HepG2 (cell line): Measurements from ENCODE around the gene MTM1. TPM values are rescaled to one million over a fixed set of nuclear protein-coding genes. Genes with fewer than 3 reads are reported as not detected.

Experiments used
- ATAC-seq: fragments of 200-7000 bp; cut with Tn5 transposase; 3 replicates; pipeline ENCODE4 v1.9.1; 2020; ENCODE audit warnings: mild to moderate bottlenecking, moderate library complexity
- BruUV-seq: library from RNA; stranded (reverse); fragments of 400-500 nt; replicated peaks from 2 replicates; lab custom pipeline; 2021; lab: Mats Ljungman, UMichigan
- CTCF ChIA-PET: fragments of 300-600 bp; formaldehyde crosslinking; extraction: SDS; loops from one replicate; lab custom pipeline; 2021; ENCODE audit warnings: low total read pairs, inconsistent platforms, low intra/inter-chr PET ratio; lab: Yijun Ruan, JAX
- POLR2A ChIA-PET: fragments of 350-600 bp; sonication (Branson Sonifier 250); formaldehyde crosslinking; loops from one replicate; lab custom pipeline; 2020; ENCODE audit warnings: antibody characterized with exemption, inconsistent platforms; lab: Yijun Ruan, JAX
- DNase-seq: peaks from one replicate; pipeline ENCODE4 v3.0.0-alpha.2; 2015; ENCODE audit warnings: low spot score
- FAIRE-seq: peaks from 3 replicates; lab custom pipeline; 2011; peaks lifted over from hg19 to GRCh38; lab: Jason Lieb, UNC
- H2AFZ ChIP-seq: one replicate; pipeline ENCODE4 v1.6.1; 2011; ENCODE audit warnings: low read length, inconsistent platforms
- H3K27ac ChIP-seq: fragments of 300-600 bp; 3 replicates; pipeline ENCODE4 v1.8.0; 2011; ENCODE audit warnings: mixed run types, mild to moderate bottlenecking, mixed read lengths, low read length, inconsistent platforms; ENCODE audit not compliant: insufficient read depth; ENCODE audit errors: extremely low read length
- H3K27me3 ChIP-seq, 2 experiments: fragments of 200-600 bp in 1 of 2; 2 replicates in 1 of 2; 3 replicates in 1 of 2; pipeline versions ENCODE4 v1.6.0 to v1.8.0; 2011; ENCODE audit warnings: low read length in 2 of 2, mild to moderate bottlenecking in 2 of 2, moderate library complexity in 2 of 2, inconsistent platforms in 1 of 2; ENCODE audit not compliant: insufficient read depth in 2 of 2, control insufficient read depth in 1 of 2
- H3K36me3 ChIP-seq, 2 experiments: fragments of 200-600 bp in 1 of 2; replicated peaks in 1 of 2; 2 replicates in 1 of 2; 3 replicates in 1 of 2; pipeline versions ENCODE4 v1.5.1 to v1.8.0; 2011; ENCODE audit warnings: low read length in 2 of 2, inconsistent platforms in 1 of 2; ENCODE audit not compliant: insufficient read depth in 2 of 2, control insufficient read depth in 1 of 2
- H3K4me1 ChIP-seq: 2 replicates; pipeline ENCODE4 v1.5.1; 2012; ENCODE audit warnings: low read length, inconsistent platforms; ENCODE audit not compliant: insufficient read depth
- H3K4me2 ChIP-seq: 2 replicates; pipeline ENCODE4 v1.6.0; 2011; ENCODE audit warnings: low read depth, low read length, inconsistent platforms
- H3K4me3 ChIP-seq, 3 experiments: fragments of 200-600 bp in 1 of 3; sonication (generic), shearing (Covaris generic) in 1 of 3; replicated peaks in 1 of 3; 2 replicates each; pipeline ENCODE4 v1.5.1; 2011 to 2016; ENCODE audit warnings: low read length in 3 of 3, inconsistent platforms in 2 of 3, low read depth in 2 of 3, mild to moderate bottlenecking in 2 of 3, control low read depth in 1 of 3, mixed read lengths in 1 of 3; ENCODE audit not compliant: insufficient read depth in 1 of 3
- H3K79me2 ChIP-seq: one replicate; pipeline ENCODE4 v1.6.1; 2011; ENCODE audit warnings: low read length, inconsistent platforms; ENCODE audit not compliant: insufficient read depth
- H3K9ac ChIP-seq: 2 replicates; pipeline ENCODE4 v1.6.0; 2011; ENCODE audit warnings: mild to moderate bottlenecking, low read depth, low read length, inconsistent platforms; ENCODE audit not compliant: insufficient read depth
- H3K9me3 ChIP-seq: 2 replicates; pipeline ENCODE4 v1.5.1; 2012; ENCODE audit warnings: mild to moderate bottlenecking, low read length
- H4K20me1 ChIP-seq: 2 replicates; pipeline ENCODE4 v1.6.0; 2011; ENCODE audit warnings: inconsistent platforms, mild to moderate bottlenecking, low read length, moderate library complexity; ENCODE audit not compliant: insufficient read depth
- ARNTL ChIP-seq: sonication (generic); formaldehyde crosslinking; IDR thresholded peaks from 2 replicates; pipeline ENCODE4 v1.4.0; 2020; ENCODE audit warnings: mild to moderate bottlenecking, missing genetic modification reagents
- ATF7 ChIP-seq, 2 experiments: fragments of 450-650 bp in 1 of 2; sonication (generic) in 1 of 2; formaldehyde crosslinking in 1 of 2; IDR thresholded peaks; 2 replicates each; pipeline versions ENCODE4 v1.4.0 to v1.6.1; 2016 to 2020; ENCODE audit warnings: antibody characterized with exemption in 1 of 2, mild to moderate bottlenecking in 1 of 2, missing genetic modification reagents in 1 of 2
- CBX1 ChIP-seq: IDR thresholded peaks from one replicate; pipeline ENCODE4 v1.6.1; 2016; ENCODE audit warnings: antibody characterized with exemption, low read depth
- DMAP1 ChIP-seq: IDR thresholded peaks from 2 replicates; pipeline ENCODE4 v1.6.1; 2016
- ISL2 ChIP-seq: sonication (generic); formaldehyde crosslinking; IDR thresholded peaks from 2 replicates; pipeline ENCODE4 v1.5.0; 2020; ENCODE audit warnings: missing genetic modification reagents
- KLF16 ChIP-seq, 2 experiments: sonication (generic) in 1 of 2; formaldehyde crosslinking in 1 of 2; IDR thresholded peaks; 2 replicates each; pipeline versions ENCODE4 v1.6.1 to v1.8.0; 2016 to 2023; ENCODE audit warnings: missing genetic modification reagents in 2 of 2, missing compliant biosample characterization in 1 of 2
- MEIS2 ChIP-seq: sonication (generic); formaldehyde crosslinking; IDR thresholded peaks from 2 replicates; pipeline ENCODE4 v1.9.0; 2021; ENCODE audit warnings: mild to moderate bottlenecking, missing genetic modification reagents
- NFRKB ChIP-seq: fragments of 450-650 bp; IDR thresholded peaks from 2 replicates; pipeline ENCODE4 v1.6.1; 2017
- YY1 ChIP-seq: IDR thresholded peaks from 2 replicates; pipeline ENCODE4 v1.6.1; 2011; ENCODE audit warnings: low read length, low read depth, moderate library complexity, mild to moderate bottlenecking; ENCODE audit not compliant: insufficient read depth, insufficient replicate concordance
- ZMYM4 ChIP-seq: sonication (generic); formaldehyde crosslinking; IDR thresholded peaks from 2 replicates; pipeline ENCODE4 v1.8.1; 2023; ENCODE audit warnings: mild to moderate bottlenecking, missing genetic modification reagents
- ZNF260 ChIP-seq: sonication (generic); formaldehyde crosslinking; IDR thresholded peaks from 2 replicates; pipeline ENCODE4 v1.4.0; 2020; ENCODE audit warnings: missing genetic modification reagents, low read depth, mild to moderate bottlenecking, borderline replicate concordance
- ZNF790 ChIP-seq: sonication (generic); formaldehyde crosslinking; IDR thresholded peaks from 2 replicates; pipeline ENCODE4 v1.8.0; 2022; ENCODE audit warnings: missing genetic modification reagents, mild to moderate bottlenecking, borderline replicate concordance
- ZSCAN20 ChIP-seq: sonication (generic); formaldehyde crosslinking; IDR thresholded peaks from 2 replicates; pipeline ENCODE4 v1.4.0; 2020; ENCODE audit warnings: missing genetic modification reagents, mild to moderate bottlenecking, borderline replicate concordance
- WGBS: methylation state at CpG from one replicate; pipeline ENCODE4 v1.1.6; 2017; ENCODE audit warnings: low lambda C conversion rate; 5-methylcytosine and 5-hydroxymethylcytosine counted together
- in situ Hi-C: cut with HindIII; loops from 2 replicates; pipeline ENCODE4 v1.10.0; 2017; ENCODE audit warnings: low pct_unique_long_range_greater_than_20kb; ENCODE audit not compliant: extremely low pct_ligation_motif_present
- intact Hi-C: fragments of 100-400 bp; cut with micrococcal nuclease; formaldehyde crosslinking; loops from one replicate; pipeline ENCODE4 v1.10.0; 2022; ENCODE audit not compliant: unreplicated experiment
- polyA plus RNA-seq, 8 experiments: library from polyadenylated mRNA; depleted of rRNA in 3 of 8; stranded (reverse) in 7 of 8; unstranded in 1 of 8; fragments of >200 nt; fragmentation: Illumina TruSeq in 4 of 8; extraction: Trizol in 4 of 8; gene quantifications; 2 replicates each; pipeline versions ENCODE4 v1.2.1 to v1.2.3, GENCODE V29; 2011 to 2016; ENCODE audit warnings: low read depth in 4 of 8, missing spikeins in 1 of 8, mixed read lengths in 1 of 8; ENCODE audit not compliant: insufficient read depth in 1 of 8
- total RNA-seq, 5 experiments: library from RNA; depleted of rRNA; stranded (reverse); fragments of >200 nt; fragmentation: Illumina TruSeq; extraction: Trizol; gene quantifications; 2 replicates each; pipeline ENCODE4 v1.2.3, GENCODE V29; 2016; ENCODE audit warnings: low read depth in 1 of 5
- TF ChIP-seq, protein P1 (sequence below): sonication (generic); formaldehyde crosslinking; IDR thresholded peaks from 2 replicates; pipeline ENCODE4 v1.5.0; 2020; ENCODE audit warnings: missing genetic modification reagents, mild to moderate bottlenecking, borderline replicate concordance
- TF ChIP-seq, protein P2 (sequence below): sonication (generic); formaldehyde crosslinking; IDR thresholded peaks from 2 replicates; pipeline ENCODE4 v1.8.0; 2022; ENCODE audit warnings: mild to moderate bottlenecking, missing genetic modification reagents, moderate library complexity
- TF ChIP-seq, protein P3 (sequence below): sonication (generic); formaldehyde crosslinking; IDR thresholded peaks from 2 replicates; pipeline ENCODE4 v1.5.1; 2020; ENCODE audit warnings: mild to moderate bottlenecking, missing genetic modification reagents, moderate library complexity
- TF ChIP-seq, protein P4 (sequence below): sonication (generic); formaldehyde crosslinking; IDR thresholded peaks from 2 replicates; pipeline ENCODE4 v1.4.0; 2020; ENCODE audit warnings: mild to moderate bottlenecking, missing genetic modification reagents

Gene MTM1
- total and polyA plus RNA-seq, 2 of the 13 experiments (the other 11 are each of a cell fraction or from before 2014, with no cell fraction given) = 12.0 to 15.2 TPM

DNA sequence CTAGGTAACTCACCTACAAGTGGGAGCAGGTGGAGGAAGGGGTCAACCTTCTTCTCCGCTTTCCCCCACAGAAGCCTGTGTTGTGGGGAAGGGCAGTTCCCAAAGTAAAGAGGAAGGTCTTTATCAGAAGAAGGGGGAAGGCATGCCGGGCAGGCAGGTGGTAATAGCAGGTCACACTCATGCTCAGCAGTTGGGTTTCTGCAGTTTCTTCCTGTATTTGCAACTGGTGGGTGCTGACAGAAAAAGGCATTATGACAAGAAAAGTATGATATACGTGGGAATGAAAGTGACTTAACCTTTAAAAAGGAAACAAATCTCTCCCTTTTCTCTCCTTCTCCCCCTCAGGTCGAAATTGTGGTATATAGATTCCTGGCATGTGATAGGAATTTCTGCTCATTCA, 128.4 kb downstream of the MTM1 start:
- no TSS peak for BruUV-seq
- no peaks in the 10 kb centered on the region for H3K79me2 ChIP-seq
- TF ChIP-seq ISL2 (CRISPR knock-in tag) (no peak), KLF16 (CRISPR knock-in tag; IDR thresholded peaks at IDR 0.05) (no peak), ATF7 (IDR thresholded peaks at IDR 0.05) (no peak), ATF7 (CRISPR knock-in tag; IDR thresholded peaks at IDR 0.05) (no peak), ARNTL (CRISPR knock-in tag) (no peak), ZNF790 (CRISPR knock-in tag) (no peak), ZMYM4 (CRISPR knock-in tag) (no peak), YY1 (no peak), MEIS2 (CRISPR knock-in tag) (no peak), DMAP1 (CRISPR knock-in tag) (no peak), ZSCAN20 (no peak), NFRKB (no peak), CBX1 (no peak), ZNF260 (CRISPR knock-in tag) (no peak)
- TF ChIP-seq, protein P1, sequence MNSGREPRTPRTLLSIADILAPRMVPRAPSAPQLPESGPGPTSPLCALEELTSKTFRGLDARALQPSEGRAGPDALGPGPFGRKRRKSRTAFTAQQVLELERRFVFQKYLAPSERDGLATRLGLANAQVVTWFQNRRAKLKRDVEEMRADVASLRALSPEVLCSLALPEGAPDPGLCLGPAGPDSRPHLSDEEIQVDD = no peak
- TF ChIP-seq, protein P2, sequence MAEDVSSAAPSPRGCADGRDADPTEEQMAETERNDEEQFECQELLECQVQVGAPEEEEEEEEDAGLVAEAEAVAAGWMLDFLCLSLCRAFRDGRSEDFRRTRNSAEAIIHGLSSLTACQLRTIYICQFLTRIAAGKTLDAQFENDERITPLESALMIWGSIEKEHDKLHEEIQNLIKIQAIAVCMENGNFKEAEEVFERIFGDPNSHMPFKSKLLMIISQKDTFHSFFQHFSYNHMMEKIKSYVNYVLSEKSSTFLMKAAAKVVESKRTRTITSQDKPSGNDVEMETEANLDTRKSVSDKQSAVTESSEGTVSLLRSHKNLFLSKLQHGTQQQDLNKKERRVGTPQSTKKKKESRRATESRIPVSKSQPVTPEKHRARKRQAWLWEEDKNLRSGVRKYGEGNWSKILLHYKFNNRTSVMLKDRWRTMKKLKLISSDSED = no peak
- TF ChIP-seq, protein P3, sequence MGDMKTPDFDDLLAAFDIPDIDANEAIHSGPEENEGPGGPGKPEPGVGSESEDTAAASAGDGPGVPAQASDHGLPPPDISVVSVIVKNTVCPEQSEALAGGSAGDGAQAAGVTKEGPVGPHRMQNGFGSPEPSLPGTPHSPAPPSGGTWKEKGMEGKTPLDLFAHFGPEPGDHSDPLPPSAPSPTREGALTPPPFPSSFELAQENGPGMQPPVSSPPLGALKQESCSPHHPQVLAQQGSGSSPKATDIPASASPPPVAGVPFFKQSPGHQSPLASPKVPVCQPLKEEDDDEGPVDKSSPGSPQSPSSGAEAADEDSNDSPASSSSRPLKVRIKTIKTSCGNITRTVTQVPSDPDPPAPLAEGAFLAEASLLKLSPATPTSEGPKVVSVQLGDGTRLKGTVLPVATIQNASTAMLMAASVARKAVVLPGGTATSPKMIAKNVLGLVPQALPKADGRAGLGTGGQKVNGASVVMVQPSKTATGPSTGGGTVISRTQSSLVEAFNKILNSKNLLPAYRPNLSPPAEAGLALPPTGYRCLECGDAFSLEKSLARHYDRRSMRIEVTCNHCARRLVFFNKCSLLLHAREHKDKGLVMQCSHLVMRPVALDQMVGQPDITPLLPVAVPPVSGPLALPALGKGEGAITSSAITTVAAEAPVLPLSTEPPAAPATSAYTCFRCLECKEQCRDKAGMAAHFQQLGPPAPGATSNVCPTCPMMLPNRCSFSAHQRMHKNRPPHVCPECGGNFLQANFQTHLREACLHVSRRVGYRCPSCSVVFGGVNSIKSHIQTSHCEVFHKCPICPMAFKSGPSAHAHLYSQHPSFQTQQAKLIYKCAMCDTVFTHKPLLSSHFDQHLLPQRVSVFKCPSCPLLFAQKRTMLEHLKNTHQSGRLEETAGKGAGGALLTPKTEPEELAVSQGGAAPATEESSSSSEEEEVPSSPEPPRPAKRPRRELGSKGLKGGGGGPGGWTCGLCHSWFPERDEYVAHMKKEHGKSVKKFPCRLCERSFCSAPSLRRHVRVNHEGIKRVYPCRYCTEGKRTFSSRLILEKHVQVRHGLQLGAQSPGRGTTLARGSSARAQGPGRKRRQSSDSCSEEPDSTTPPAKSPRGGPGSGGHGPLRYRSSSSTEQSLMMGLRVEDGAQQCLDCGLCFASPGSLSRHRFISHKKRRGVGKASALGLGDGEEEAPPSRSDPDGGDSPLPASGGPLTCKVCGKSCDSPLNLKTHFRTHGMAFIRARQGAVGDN (CRISPR knock-in tag) = no peak
- TF ChIP-seq, protein P4, sequence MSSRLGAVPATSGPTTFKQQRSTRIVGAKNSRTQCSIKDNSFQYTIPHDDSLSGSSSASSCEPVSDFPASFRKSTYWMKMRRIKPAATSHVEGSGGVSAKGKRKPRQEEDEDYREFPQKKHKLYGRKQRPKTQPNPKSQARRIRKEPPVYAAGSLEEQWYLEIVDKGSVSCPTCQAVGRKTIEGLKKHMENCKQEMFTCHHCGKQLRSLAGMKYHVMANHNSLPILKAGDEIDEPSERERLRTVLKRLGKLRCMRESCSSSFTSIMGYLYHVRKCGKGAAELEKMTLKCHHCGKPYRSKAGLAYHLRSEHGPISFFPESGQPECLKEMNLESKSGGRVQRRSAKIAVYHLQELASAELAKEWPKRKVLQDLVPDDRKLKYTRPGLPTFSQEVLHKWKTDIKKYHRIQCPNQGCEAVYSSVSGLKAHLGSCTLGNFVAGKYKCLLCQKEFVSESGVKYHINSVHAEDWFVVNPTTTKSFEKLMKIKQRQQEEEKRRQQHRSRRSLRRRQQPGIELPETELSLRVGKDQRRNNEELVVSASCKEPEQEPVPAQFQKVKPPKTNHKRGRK = no peak

More for the DNA sequence above, 128.4 kb downstream of the MTM1 start:
- Histone ChIP-seq H3K36me3 (peaks cover 0 to 3% of the 10 kb centered on the region in 2 experiments; a peak in 1 of 5 replicates), H3K27ac (no peak overlapping the region), H2AFZ (no peak overlapping the region), H3K4me2 (no peak overlapping the region), H4K20me1 (no peaks in the 10 kb centered on the region), H3K27me3 (no peaks in the 10 kb centered on the region), H3K4me3 (no peak overlapping the region), H3K4me1 (peaks cover 18% of the 10 kb centered on the region), H3K9me3 (no peaks in the 10 kb centered on the region), H3K9ac (no peak overlapping the region)
- ATAC-seq (no peak), FAIRE-seq (no peak), DNase-seq (no peak)
- CTCF ChIA-PET = no interaction called here
- 88% methylated on average over 4 of the region's 4 CpGs for WGBS
- intact Hi-C loops (no loop called here), in situ Hi-C loops (loop anchor here (25.0 kb wide), 1 partner anchor 735 kb away; no protein-coding TSS in a partner anchor)
- POLR2A ChIA-PET = no interaction called here
